SK-N-SH (cell line): ENCODE measurements around the gene CABP4.

Experiments used
- EP300 ChIP-seq, 2 experiments: IDR thresholded peaks; 2 replicates each; pipeline versions ENCODE4 v1.4.0 to v1.6.1; 2012; ENCODE audit warnings: borderline replicate concordance in 1 of 2, low read depth in 1 of 2, low read length in 1 of 2
- GATA2 ChIP-seq: sonication (generic); formaldehyde crosslinking; IDR thresholded peaks from 2 replicates; pipeline ENCODE4 v1.5.0; 2020; ENCODE audit warnings: mild to moderate bottlenecking, missing genetic modification reagents
- MXI1 ChIP-seq: IDR thresholded peaks from 2 replicates; pipeline ENCODE4 v1.6.1; 2012; ENCODE audit warnings: mild to moderate bottlenecking, low read depth, low read length, improper control_type of control experiment
- RAD21 ChIP-seq: IDR thresholded peaks from 2 replicates; pipeline ENCODE4 v1.6.1; 2012; ENCODE audit warnings: mild to moderate bottlenecking, low read length
- RCOR1 ChIP-seq: fragments of 150-350 bp; IDR thresholded peaks from 2 replicates; pipeline ENCODE4 v1.6.1; 2017; ENCODE audit warnings: antibody characterized with exemption, low read length
- RXRA ChIP-seq: IDR thresholded peaks from 2 replicates; pipeline ENCODE4 v1.4.0; 2012; ENCODE audit warnings: low read depth, mild to moderate bottlenecking, borderline replicate concordance
- TF ChIP-seq, protein P1 (sequence below): fragments of 200-600 bp; sonication (generic); IDR thresholded peaks from 2 replicates; pipeline ENCODE4 v1.6.1; 2017; ENCODE audit warnings: antibody characterized with exemption, mild to moderate bottlenecking, moderate library complexity
- TF ChIP-seq, protein P2 (sequence below): fragments of 150-350 bp; IDR thresholded peaks from 2 replicates; pipeline ENCODE4 v1.6.1; 2017; ENCODE audit warnings: antibody characterized with exemption, low read length, low read depth, borderline replicate concordance
- TF ChIP-seq, protein P3 (sequence below): IDR thresholded peaks from 2 replicates; pipeline ENCODE4 v1.4.0; 2012; ENCODE audit warnings: low read depth

DNA sequence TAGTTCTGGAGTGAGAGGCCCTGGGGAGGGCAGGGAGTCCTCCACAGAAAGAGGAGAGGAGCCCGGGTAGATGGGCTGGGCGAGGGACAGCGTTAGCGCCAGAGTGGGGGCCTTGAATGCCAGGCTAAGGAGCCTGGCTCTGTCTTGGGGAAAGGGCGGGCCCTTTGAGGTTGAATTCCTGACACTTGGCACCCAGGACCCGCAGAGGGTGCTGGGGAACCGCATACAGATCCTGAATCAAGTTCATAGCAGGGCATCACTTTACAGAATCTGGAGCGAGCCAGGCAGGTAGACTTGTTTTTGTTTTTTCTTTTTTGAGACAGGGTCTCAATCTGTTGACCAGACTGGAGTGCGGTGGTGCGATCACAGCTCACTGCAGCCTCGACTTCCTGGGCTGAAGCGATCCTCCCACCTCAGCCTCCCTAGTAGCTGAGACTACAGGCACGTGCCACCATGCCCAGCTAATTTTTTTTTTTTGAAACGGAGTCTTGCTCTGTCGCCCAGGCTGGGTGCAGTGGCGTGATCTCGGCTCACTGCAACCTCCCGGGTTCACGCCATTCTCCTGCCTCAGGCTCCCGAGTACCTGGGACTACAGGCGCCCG lies 33.6 kb upstream of the CABP4 start:
- TF ChIP-seq, protein P1, sequence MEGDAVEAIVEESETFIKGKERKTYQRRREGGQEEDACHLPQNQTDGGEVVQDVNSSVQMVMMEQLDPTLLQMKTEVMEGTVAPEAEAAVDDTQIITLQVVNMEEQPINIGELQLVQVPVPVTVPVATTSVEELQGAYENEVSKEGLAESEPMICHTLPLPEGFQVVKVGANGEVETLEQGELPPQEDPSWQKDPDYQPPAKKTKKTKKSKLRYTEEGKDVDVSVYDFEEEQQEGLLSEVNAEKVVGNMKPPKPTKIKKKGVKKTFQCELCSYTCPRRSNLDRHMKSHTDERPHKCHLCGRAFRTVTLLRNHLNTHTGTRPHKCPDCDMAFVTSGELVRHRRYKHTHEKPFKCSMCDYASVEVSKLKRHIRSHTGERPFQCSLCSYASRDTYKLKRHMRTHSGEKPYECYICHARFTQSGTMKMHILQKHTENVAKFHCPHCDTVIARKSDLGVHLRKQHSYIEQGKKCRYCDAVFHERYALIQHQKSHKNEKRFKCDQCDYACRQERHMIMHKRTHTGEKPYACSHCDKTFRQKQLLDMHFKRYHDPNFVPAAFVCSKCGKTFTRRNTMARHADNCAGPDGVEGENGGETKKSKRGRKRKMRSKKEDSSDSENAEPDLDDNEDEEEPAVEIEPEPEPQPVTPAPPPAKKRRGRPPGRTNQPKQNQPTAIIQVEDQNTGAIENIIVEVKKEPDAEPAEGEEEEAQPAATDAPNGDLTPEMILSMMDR: no peak
- TF ChIP-seq MXI1: no peak
- TF ChIP-seq RXRA: no peak
- no peak for TF ChIP-seq GATA2
- no peak for TF ChIP-seq EP300 (IDR thresholded peaks at IDR 0.05; ENCODE audit: borderline replicate concordance in 1 of 2, low read depth in 1 of 2, low read length in 1 of 2)
- TF ChIP-seq, protein P2, sequence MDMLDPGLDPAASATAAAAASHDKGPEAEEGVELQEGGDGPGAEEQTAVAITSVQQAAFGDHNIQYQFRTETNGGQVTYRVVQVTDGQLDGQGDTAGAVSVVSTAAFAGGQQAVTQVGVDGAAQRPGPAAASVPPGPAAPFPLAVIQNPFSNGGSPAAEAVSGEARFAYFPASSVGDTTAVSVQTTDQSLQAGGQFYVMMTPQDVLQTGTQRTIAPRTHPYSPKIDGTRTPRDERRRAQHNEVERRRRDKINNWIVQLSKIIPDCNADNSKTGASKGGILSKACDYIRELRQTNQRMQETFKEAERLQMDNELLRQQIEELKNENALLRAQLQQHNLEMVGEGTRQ: no peak
- TF ChIP-seq RAD21: no peak
- TF ChIP-seq, protein P3, sequence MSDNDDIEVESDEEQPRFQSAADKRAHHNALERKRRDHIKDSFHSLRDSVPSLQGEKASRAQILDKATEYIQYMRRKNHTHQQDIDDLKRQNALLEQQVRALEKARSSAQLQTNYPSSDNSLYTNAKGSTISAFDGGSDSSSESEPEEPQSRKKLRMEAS: no peak
- TF ChIP-seq RCOR1: no peak
